Measurements from ENCODE around the gene IPO5.

DNA sequence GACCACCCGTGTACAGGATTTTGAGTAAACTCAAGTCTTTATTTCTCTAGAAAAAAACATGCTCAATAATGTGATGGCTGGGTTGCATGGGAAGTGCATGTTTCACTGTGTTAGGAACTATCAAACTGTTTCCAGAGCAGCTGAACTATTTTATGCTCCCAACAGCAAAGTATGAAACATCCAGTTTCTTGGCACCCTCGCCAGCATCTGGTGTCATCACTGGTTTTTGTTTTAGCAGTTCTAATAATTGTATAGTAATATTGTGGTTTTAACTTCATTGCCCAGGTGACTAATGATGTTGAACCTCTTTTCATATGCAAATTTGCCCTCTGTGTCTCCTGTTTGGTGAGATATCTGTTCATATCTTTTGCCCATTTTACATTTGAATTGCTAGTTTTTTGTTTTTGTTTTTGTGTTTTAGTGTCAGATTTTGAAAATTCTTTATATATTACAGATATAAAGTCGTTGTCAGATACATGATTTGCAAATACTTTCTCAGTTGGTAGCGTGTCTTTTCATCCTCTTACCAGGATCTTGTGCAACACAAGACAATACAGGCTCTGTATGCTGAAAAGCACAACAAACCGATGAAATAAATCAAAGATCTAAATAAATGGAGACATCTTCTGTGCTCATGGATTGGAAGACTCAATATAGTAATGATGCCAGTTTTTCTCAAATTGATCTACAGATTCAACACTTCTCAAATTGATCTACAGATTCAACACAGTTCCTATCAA is 87.8 kb downstream of the IPO5 start:
- TF ChIP-seq, protein P1, sequence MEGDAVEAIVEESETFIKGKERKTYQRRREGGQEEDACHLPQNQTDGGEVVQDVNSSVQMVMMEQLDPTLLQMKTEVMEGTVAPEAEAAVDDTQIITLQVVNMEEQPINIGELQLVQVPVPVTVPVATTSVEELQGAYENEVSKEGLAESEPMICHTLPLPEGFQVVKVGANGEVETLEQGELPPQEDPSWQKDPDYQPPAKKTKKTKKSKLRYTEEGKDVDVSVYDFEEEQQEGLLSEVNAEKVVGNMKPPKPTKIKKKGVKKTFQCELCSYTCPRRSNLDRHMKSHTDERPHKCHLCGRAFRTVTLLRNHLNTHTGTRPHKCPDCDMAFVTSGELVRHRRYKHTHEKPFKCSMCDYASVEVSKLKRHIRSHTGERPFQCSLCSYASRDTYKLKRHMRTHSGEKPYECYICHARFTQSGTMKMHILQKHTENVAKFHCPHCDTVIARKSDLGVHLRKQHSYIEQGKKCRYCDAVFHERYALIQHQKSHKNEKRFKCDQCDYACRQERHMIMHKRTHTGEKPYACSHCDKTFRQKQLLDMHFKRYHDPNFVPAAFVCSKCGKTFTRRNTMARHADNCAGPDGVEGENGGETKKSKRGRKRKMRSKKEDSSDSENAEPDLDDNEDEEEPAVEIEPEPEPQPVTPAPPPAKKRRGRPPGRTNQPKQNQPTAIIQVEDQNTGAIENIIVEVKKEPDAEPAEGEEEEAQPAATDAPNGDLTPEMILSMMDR (IDR thresholded peaks at IDR 0.05; ENCODE audit: borderline replicate concordance, extremely low read depth, low read length, poor library complexity, severe bottlenecking): no peak
- no peak for TF ChIP-seq EZH2 (IDR thresholded peaks at IDR 0.05; ENCODE audit: borderline replicate concordance, low read depth, low read length, severe bottlenecking)
